ENCODE data around the gene KCNJ10. TPM values are rescaled to one million over a fixed set of nuclear protein-coding genes. Genes with fewer than 3 reads are reported as not detected.

KCNJ10 gene
- total RNA-seq, 2 experiments from 2014 or later: 0.29 TPM; not detected in 1

- no peak overlapping the region for H3K4me2 ChIP-seq (ENCODE audit: low read length)
- H4K20me1 ChIP-seq (ENCODE audit: insufficient read depth, low read length): no peaks in the 10 kb centered on the region
- intact Hi-C loops (cut with micrococcal nuclease; ENCODE audit: unreplicated experiment): loop anchor here (5.0 kb wide), 1 partner anchor 43 kb away; the partner anchor contains the start of gene PIGM
- no peaks in the 10 kb centered on the region for H3K79me2 ChIP-seq (ENCODE audit: insufficient read depth, low read depth, low read length)
- no peaks in the 10 kb centered on the region for H3K36me3 ChIP-seq (ENCODE audit: insufficient read depth, low read length)
- no peak overlapping the region for H3K4me3 ChIP-seq (ENCODE audit: low read depth, low read length, poor library complexity, severe bottlenecking)
- ChIA-PET POLR2A (interaction anchor here (0.6 to 1.3 kb wide), 3 partner anchors 11 to 243 kb away, joined by 3 read pairs; no protein-coding TSS in a partner anchor), CTCF (ENCODE audit: unreplicated experiment) (interaction anchor here (1.2 to 1.3 kb wide), 2 partner anchors 11 kb away, joined by 3 to 4 read pairs; no protein-coding TSS in a partner anchor)
- peak overlapping the region; percentile 10; the same call in 1 of the 2 replicates for H2AFZ ChIP-seq (ENCODE audit: low read length)
- H3K9me2 ChIP-seq (ENCODE audit: insufficient read depth, low read length): no peaks in the 10 kb centered on the region
- H3K9me3 ChIP-seq (ENCODE audit: low read length): no peaks in the 10 kb centered on the region
- DNase-seq (ENCODE audit: low spot score): no peak
- TF ChIP-seq EZH2phosphoT487 (IDR thresholded peaks at IDR 0.05; ENCODE audit: borderline replicate concordance, low read depth, low read length) (no peak), CTCF (conservative IDR thresholded peaks at IDR 0.05; ENCODE audit: low read length) (no peak)
- H3K4me1 ChIP-seq (ENCODE audit: insufficient read depth, low read length, poor library complexity, severe bottlenecking): peaks cover 12% of the 10 kb centered on the region
- no TSS peak for BruUV-seq (replicated peaks)
- H3K27ac ChIP-seq (ENCODE audit: low read depth, low read length, poor library complexity, severe bottlenecking): no peak overlapping the region
Measured at GRCh38 chr1:160074865-160075264, 4.9 kb upstream of the KCNJ10 start.

GRCh38 chr1:160071289-160071688, 1.3 kb upstream of the KCNJ10 start:
- no TSS peak for BruUV-seq (replicated peaks)
- Histone ChIP-seq H3K36me3 (ENCODE audit: insufficient read depth, low read length) (no peaks in the 10 kb centered on the region), H2AFZ (ENCODE audit: low read length) (no peak overlapping the region), H3K9me2 (ENCODE audit: insufficient read depth, low read length) (no peaks in the 10 kb centered on the region), H3K4me3 (ENCODE audit: low read depth, low read length, poor library complexity, severe bottlenecking) (no peak overlapping the region), H4K20me1 (ENCODE audit: insufficient read depth, low read length) (no peaks in the 10 kb centered on the region), H3K79me2 (ENCODE audit: insufficient read depth, low read depth, low read length) (no peaks in the 10 kb centered on the region), H3K27ac (ENCODE audit: low read depth, low read length, poor library complexity, severe bottlenecking) (no peak overlapping the region), H3K9me3 (ENCODE audit: low read length) (no peaks in the 10 kb centered on the region), H3K4me1 (ENCODE audit: insufficient read depth, low read length, poor library complexity, severe bottlenecking) (peaks cover 17% of the 10 kb centered on the region), H3K4me2 (ENCODE audit: low read length) (no peak overlapping the region)
- DNase-seq (ENCODE audit: low spot score): no peak
- no peak for TF ChIP-seq EZH2phosphoT487 (IDR thresholded peaks at IDR 0.05; ENCODE audit: borderline replicate concordance, low read depth, low read length)
- no peak for TF ChIP-seq CTCF (conservative IDR thresholded peaks at IDR 0.05; ENCODE audit: low read length)
- intact Hi-C loops (cut with micrococcal nuclease; ENCODE audit: unreplicated experiment): no loop called here
- ChIA-PET POLR2A (no interaction called here), CTCF (ENCODE audit: unreplicated experiment) (interaction anchor here (0.5 kb wide), 1 partner anchor 416 kb away, joined by 3 read pairs; no protein-coding TSS in a partner anchor)
